Gastrocnemius medialis (tissue), 4 donors: Measurements from ENCODE around the gene ZDHHC14. TPM values are rescaled to one million over a fixed set of nuclear protein-coding genes. Genes with fewer than 3 reads are reported as not detected.

Experiments
- ATAC-seq, 2 donors: fragments of 150-250 bp; one replicate each; pipeline ENCODE4 v1.9.1; 2016
- DNase-seq, 2 donors: peaks; one replicate each; pipeline ENCODE4 v3.0.0-alpha.2; 2019
- H3K27ac ChIP-seq, 4 donors: fragments of 200-600 bp; sonication (generic); 1 replicate in 1 of 4; 2 replicates in 3 of 4; pipeline ENCODE4 v1.5.1; 2016 to 2018; ENCODE audit warnings: mild to moderate bottlenecking in 2 of 4, moderate library complexity in 1 of 4
- H3K27me3 ChIP-seq, 3 donors: fragments of 200-600 bp; sonication (generic) in 2 of 3; 1 replicate in 1 of 3; 2 replicates in 2 of 3; pipeline versions ENCODE4 v1.5.1 to v1.6.0; 2016 to 2019; ENCODE audit warnings: mild to moderate bottlenecking in 1 of 3, moderate library complexity in 1 of 3
- H3K36me3 ChIP-seq, 2 donors: fragments of 200-600 bp; sonication (generic) in 1 of 2; one replicate each; pipeline ENCODE4 v1.5.1; 2017 to 2018
- H3K4me1 ChIP-seq, 2 donors: fragments of 200-600 bp; sonication (generic) in 1 of 2; one replicate each; pipeline ENCODE4 v1.5.1; 2016 to 2017; ENCODE audit warnings: mild to moderate bottlenecking in 2 of 2
- H3K4me3 ChIP-seq, 4 donors: fragments of 200-600 bp; sonication (generic) in 3 of 4; 1 replicate in 1 of 4; 2 replicates in 3 of 4; pipeline ENCODE4 v1.5.1; 2016 to 2019; ENCODE audit warnings: mild to moderate bottlenecking in 2 of 4
- H3K9me3 ChIP-seq, 3 donors: fragments of 200-600 bp; sonication (generic) in 2 of 3; 1 replicate in 1 of 3; 2 replicates in 2 of 3; pipeline ENCODE4 v1.5.1; 2016 to 2019
- CTCF ChIP-seq, 5 experiments: fragments of 450-650 bp in 3 of 5; fragments of 200-600 bp in 2 of 5; sonication (generic) in 2 of 5; IDR thresholded peaks in 4 of 5; conservative IDR thresholded peaks in 1 of 5; 1 replicate in 4 of 5; 2 replicates in 1 of 5; pipeline ENCODE4 v1.5.1; 2016 to 2019; ENCODE audit warnings: antibody characterized with exemption in 5 of 5, mild to moderate bottlenecking in 3 of 5, moderate library complexity in 3 of 5
- POLR2A ChIP-seq, 2 donors: fragments of 450-650 bp; IDR thresholded peaks; one replicate each; pipeline ENCODE4 v1.6.1; 2017; ENCODE audit warnings: antibody characterized with exemption in 2 of 2, mild to moderate bottlenecking in 2 of 2, moderate library complexity in 2 of 2
- in situ Hi-C, 4 donors: fragments of 200-750 bp; cut with MboI; loops; one replicate each; pipeline versions ENCODE4 v1.15.0 to v1.8.0; 2017; ENCODE audit warnings: low sequenced_read_pairs in 4 of 4
- intact Hi-C: fragments of 100-400 bp; cut with DNase I; formaldehyde crosslinking; loops from one replicate; pipeline ENCODE4 v1.15.1; 2023; ENCODE audit warnings: low total_unique reads
- total RNA-seq, 4 donors: library from RNA; depleted of rRNA; stranded (reverse); fragments of >200 nt; gene quantifications; one replicate each; pipeline versions ENCODE4 v1.1.0 to v1.2.3, GENCODE V29; 2016

Gene ZDHHC14
- total RNA-seq, 4 donors from 2014 or later: 3.7 to 7.7 (median 5.9) TPM

- intact Hi-C loops (no loop called here), in situ Hi-C loops (no loop called here)
- no peaks in the 10 kb centered on the region for H3K9me3 ChIP-seq
- DNase-seq (no peak), ATAC-seq (peak in 1 of 2 donors; percentile 60)
- H3K4me3 ChIP-seq: no peak overlapping the region
- H3K36me3 ChIP-seq: no peaks in the 10 kb centered on the region
- no peak overlapping the region for H3K27ac ChIP-seq
- H3K4me1 ChIP-seq: peaks cover 7 to 24% of the 10 kb centered on the region in 2 donors
- no peaks in the 10 kb centered on the region for H3K27me3 ChIP-seq
- TF ChIP-seq CTCF (IDR thresholded peaks at IDR 0.05 in 4 of 5, conservative IDR thresholded peaks at IDR 0.05 in 1 of 5) (no peak), POLR2A (IDR thresholded peaks at IDR 0.05) (no peak)
Observed at GRCh38 chr6:157520117-157520406, 139.1 kb downstream of the ZDHHC14 start.

DNA sequence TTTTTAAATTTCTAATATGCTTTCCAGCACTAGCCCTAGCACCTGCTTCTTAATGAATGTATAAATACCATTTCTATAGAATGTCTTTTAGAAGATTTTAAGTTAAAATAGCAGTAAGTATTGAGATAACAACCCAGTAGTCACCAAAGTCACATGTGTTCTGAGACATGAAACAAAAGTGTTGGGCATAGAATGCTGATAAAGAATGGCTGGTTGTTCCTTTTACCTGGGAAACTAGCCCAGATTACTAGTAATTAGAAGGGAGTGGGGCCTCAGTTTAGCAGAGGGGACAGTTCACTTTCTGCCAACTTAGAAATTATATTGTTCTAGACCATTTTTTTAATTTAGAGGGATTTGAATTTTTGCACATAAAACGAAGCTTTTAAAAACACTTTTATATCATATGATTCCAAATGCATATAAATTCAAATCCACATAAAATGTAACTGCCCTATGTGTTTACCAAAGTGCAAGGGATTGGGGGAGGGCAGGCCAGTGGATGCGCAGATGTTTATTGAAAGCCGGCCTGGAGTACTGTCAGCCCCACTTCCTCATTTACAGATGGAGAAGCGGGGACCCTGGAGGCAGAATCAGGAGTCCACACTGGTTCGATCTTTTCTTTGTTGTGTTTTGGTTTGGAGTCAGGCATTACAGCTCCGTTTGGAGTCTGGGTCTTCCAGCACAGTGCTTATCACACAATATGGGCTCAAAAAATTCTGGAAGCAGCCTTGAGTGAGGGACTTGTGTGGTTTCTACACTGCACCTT lies 139.8 kb downstream of the ZDHHC14 start:
- in situ Hi-C loops: no loop called here
- intact Hi-C loops: no loop called here
- Histone ChIP-seq H3K27ac (no peak overlapping the region), H3K36me3 (no peaks in the 10 kb centered on the region), H3K4me1 (peaks cover 7 to 23% of the 10 kb centered on the region in 2 donors), H3K4me3 (no peak overlapping the region), H3K9me3 (no peaks in the 10 kb centered on the region), H3K27me3 (no peaks in the 10 kb centered on the region)
- no peak for DNase-seq
- no peak for TF ChIP-seq POLR2A (IDR thresholded peaks at IDR 0.05)
- TF ChIP-seq CTCF (IDR thresholded peaks at IDR 0.05 in 4 of 5, conservative IDR thresholded peaks at IDR 0.05 in 1 of 5): no peak
- no peak for ATAC-seq

DNA sequence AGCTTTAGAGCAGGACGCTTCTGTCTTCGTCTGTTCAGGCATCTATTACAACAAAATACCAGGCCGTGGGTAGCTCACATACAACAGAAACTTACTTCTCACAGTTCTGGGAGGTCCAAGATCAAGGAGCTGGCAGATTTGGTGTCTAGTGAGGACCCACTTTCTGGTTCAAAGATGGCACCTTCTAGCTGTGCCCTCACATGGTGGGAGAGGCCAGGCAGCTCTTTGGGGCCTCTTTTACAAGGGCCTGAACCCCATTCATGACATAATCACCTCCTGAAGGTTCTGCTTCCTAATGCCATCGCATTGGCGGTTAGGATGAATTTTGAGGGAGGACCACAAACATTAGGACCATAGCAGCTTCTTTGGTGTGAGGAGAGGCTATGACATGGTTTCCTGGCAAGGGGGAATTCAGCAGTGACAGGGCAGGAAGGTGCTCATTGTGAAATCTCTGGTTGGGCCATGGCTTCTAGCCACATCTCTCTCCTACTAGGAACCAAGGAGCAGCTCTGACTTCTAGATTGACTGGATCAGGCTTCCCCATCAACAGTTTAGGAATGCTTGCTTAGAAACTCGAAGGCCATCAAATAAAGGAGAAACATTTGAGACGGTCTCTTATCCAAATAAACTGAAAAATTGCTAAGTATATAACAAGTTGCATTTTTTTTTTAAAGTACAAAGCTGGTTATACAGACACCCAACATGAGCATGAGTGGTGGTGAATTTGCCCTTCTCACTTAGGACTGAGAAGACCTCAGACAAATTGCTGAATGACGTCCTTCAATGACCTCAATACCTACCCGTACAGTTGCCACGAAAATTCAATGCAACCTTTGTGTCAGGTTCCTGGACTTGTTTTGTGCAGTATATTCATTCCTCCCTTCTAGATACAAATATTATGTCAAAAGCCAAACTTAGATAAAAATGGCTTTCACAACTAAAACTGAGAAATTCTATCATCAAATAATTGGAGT lies 140.7 kb downstream of the ZDHHC14 start:
- no peaks in the 10 kb centered on the region for H3K9me3 ChIP-seq
- H3K27ac ChIP-seq: no peak overlapping the region
- no peak overlapping the region for H3K4me3 ChIP-seq
- no peaks in the 10 kb centered on the region for H3K36me3 ChIP-seq
- H3K27me3 ChIP-seq: no peaks in the 10 kb centered on the region
- DNase-seq: peak in 1 of 2 donors; percentile 54
- TF ChIP-seq CTCF (IDR thresholded peaks at IDR 0.05 in 4 of 5, conservative IDR thresholded peaks at IDR 0.05 in 1 of 5) (no peak), POLR2A (IDR thresholded peaks at IDR 0.05) (no peak)
- peak; percentile 65 to 79 for ATAC-seq
- in situ Hi-C loops (no loop called here), intact Hi-C loops (no loop called here)
- peaks cover 7 to 24% of the 10 kb centered on the region in 2 donors for H3K4me1 ChIP-seq

GRCh38 chr6:157522472-157522871 lies 141.5 kb downstream of the ZDHHC14 start:
- in situ Hi-C loops (no loop called here), intact Hi-C loops (no loop called here)
- H3K27me3 ChIP-seq: no peaks in the 10 kb centered on the region
- TF ChIP-seq POLR2A (IDR thresholded peaks at IDR 0.05) (no peak), CTCF (IDR thresholded peaks at IDR 0.05 in 4 of 5, conservative IDR thresholded peaks at IDR 0.05 in 1 of 5) (no peak)
- peaks cover 7 to 32% of the 10 kb centered on the region in 2 donors for H3K4me1 ChIP-seq
- no peaks in the 10 kb centered on the region for H3K36me3 ChIP-seq
- no peak overlapping the region for H3K4me3 ChIP-seq
- ATAC-seq: no peak
- H3K27ac ChIP-seq: no peak overlapping the region
- H3K9me3 ChIP-seq: no peaks in the 10 kb centered on the region
- no peak for DNase-seq
